Esophagus (tissue), 2 donors: ENCODE results near the gene TOMM34. TPM values are rescaled to one million over a fixed set of nuclear protein-coding genes. Genes with fewer than 3 reads are reported as not detected.

ENCODE experiments used
- H3K27ac ChIP-seq, 2 donors: one replicate each; pipeline ENCODE4 v1.5.1; 2013; ENCODE audit warnings: low read depth in 2 of 2, mild to moderate bottlenecking in 2 of 2, inconsistent platforms in 1 of 2, low read length in 1 of 2, moderate library complexity in 1 of 2
- H3K27me3 ChIP-seq, 2 donors: one replicate each; pipeline ENCODE4 v1.6.1; 2013; ENCODE audit warnings: low read length in 2 of 2, control low read depth in 1 of 2, mild to moderate bottlenecking in 1 of 2; ENCODE audit not compliant: insufficient read depth in 2 of 2, control insufficient read depth in 1 of 2
- H3K36me3 ChIP-seq, 2 donors: one replicate each; pipeline ENCODE4 v1.6.1; 2013; ENCODE audit warnings: low read length in 1 of 2; ENCODE audit not compliant: control insufficient read depth in 2 of 2, insufficient read depth in 2 of 2
- H3K4me1 ChIP-seq, 2 donors: one replicate each; pipeline ENCODE4 v1.6.1; 2013; ENCODE audit warnings: low read length in 1 of 2; ENCODE audit not compliant: control insufficient read depth in 2 of 2, insufficient read depth in 2 of 2
- H3K4me3 ChIP-seq, 2 donors: one replicate each; pipeline ENCODE4 v1.5.1; 2013; ENCODE audit warnings: low read length in 2 of 2, mild to moderate bottlenecking in 2 of 2, low read depth in 1 of 2, moderate library complexity in 1 of 2
- H3K9me3 ChIP-seq, 2 donors: one replicate each; pipeline ENCODE4 v1.6.1; 2013; ENCODE audit warnings: mild to moderate bottlenecking in 2 of 2, low read depth in 1 of 2, low read length in 1 of 2, moderate library complexity in 1 of 2; ENCODE audit not compliant: control insufficient read depth in 2 of 2, insufficient read depth in 1 of 2
- WGBS, 2 donors: extraction: QIAGEN DNeasy Blood & Tissue Kit; methylation state at CpG; one replicate each; pipeline ENCODE4 v1.1.7; 2013; 5-methylcytosine and 5-hydroxymethylcytosine counted together
- polyA plus RNA-seq, 2 donors: library from polyadenylated mRNA; stranded (reverse); fragments of 200-250 nt; gene quantifications; one replicate each; pipeline ENCODE4 v1.2.3, GENCODE V29; 2013
- donor health status: healthy with polysubstance abuse.
- donor health status: Bipolar disorder and iron deficiency.

The TOMM34 gene
- polyA plus RNA-seq, 2 donors: 6.4 to 18.5 TPM

GRCh38 chr20:44954211-44954610 is 6.0 kb downstream of the TOMM34 start:
- peaks cover 0 to 2% of the 10 kb centered on the region in 2 donors for H3K4me1 ChIP-seq
- no peak overlapping the region for H3K27ac ChIP-seq
- 95 to 96% methylated on average over 5 of the region's 5 CpGs for WGBS, 2 donors
- no peak overlapping the region for H3K4me3 ChIP-seq
- peaks cover 20 to 25% of the 10 kb centered on the region in 2 donors for H3K36me3 ChIP-seq
- H3K27me3 ChIP-seq: no peaks in the 10 kb centered on the region
- H3K9me3 ChIP-seq: no peaks in the 10 kb centered on the region

GRCh38 chr20:44952731-44953130 is 7.5 kb downstream of the TOMM34 start:
- no peaks in the 10 kb centered on the region for H3K9me3 ChIP-seq
- 87 to 94% methylated on average over 1 of the region's 1 CpG for WGBS, 2 donors
- peaks cover 24 to 30% of the 10 kb centered on the region in 2 donors for H3K36me3 ChIP-seq

GRCh38 chr20:44950368-44950767 is 9.8 kb downstream of the TOMM34 start:
- Histone ChIP-seq H3K36me3 (peaks cover 26 to 31% of the 10 kb centered on the region in 2 donors), H3K4me3 (no peak overlapping the region), H3K27me3 (no peaks in the 10 kb centered on the region), H3K4me1 (no peaks in the 10 kb centered on the region), H3K27ac (no peak overlapping the region), H3K9me3 (no peaks in the 10 kb centered on the region)
- WGBS, 2 donors: 100% methylated on average over 1 of the region's 1 CpG

More at GRCh38 chr20:44952731-44953130, 7.5 kb downstream of the TOMM34 start:
- Histone ChIP-seq H3K4me3 (no peak overlapping the region), H3K27me3 (no peaks in the 10 kb centered on the region), H3K4me1 (no peaks in the 10 kb centered on the region), H3K27ac (no peak overlapping the region)

- H3K4me1 ChIP-seq: no peaks in the 10 kb centered on the region
- H3K36me3 ChIP-seq: peaks cover 26 to 28% of the 10 kb centered on the region in 2 donors
- no peak overlapping the region for H3K4me3 ChIP-seq
- no peak overlapping the region for H3K27ac ChIP-seq
- WGBS, 2 donors: 85 to 86% methylated on average over 2 of the region's 2 CpGs
- no peaks in the 10 kb centered on the region for H3K27me3 ChIP-seq
- H3K9me3 ChIP-seq: no peaks in the 10 kb centered on the region
Measured at GRCh38 chr20:44948513-44948912, 11.7 kb downstream of the TOMM34 start.

- no peaks in the 10 kb centered on the region for H3K4me1 ChIP-seq
- 93 to 97% methylated on average over 5 of the region's 5 CpGs for WGBS, 2 donors
- no peaks in the 10 kb centered on the region for H3K27me3 ChIP-seq
- H3K4me3 ChIP-seq: no peak overlapping the region
- peaks cover 28 to 31% of the 10 kb centered on the region in 2 donors for H3K36me3 ChIP-seq
- no peaks in the 10 kb centered on the region for H3K9me3 ChIP-seq
- H3K27ac ChIP-seq: no peak overlapping the region
Measured at GRCh38 chr20:44948107-44948506, 12.1 kb downstream of the TOMM34 start.

GRCh38 chr20:44946271-44946852 is 13.8 kb downstream of the TOMM34 start:
- Histone ChIP-seq H3K27me3 (no peaks in the 10 kb centered on the region), H3K4me1 (no peaks in the 10 kb centered on the region), H3K4me3 (no peak overlapping the region), H3K36me3 (peaks cover 34 to 35% of the 10 kb centered on the region in 2 donors), H3K27ac (no peak overlapping the region), H3K9me3 (no peaks in the 10 kb centered on the region)
- WGBS, 2 donors: 76 to 78% methylated on average over 2 of the region's 2 CpGs

- Histone ChIP-seq H3K27me3 (no peaks in the 10 kb centered on the region), H3K4me1 (no peaks in the 10 kb centered on the region), H3K4me3 (no peak overlapping the region), H3K36me3 (peaks cover 26 to 32% of the 10 kb centered on the region in 2 donors), H3K27ac (no peak overlapping the region), H3K9me3 (no peaks in the 10 kb centered on the region)
- 88 to 92% methylated on average over 6 of the region's 6 CpGs for WGBS, 2 donors
Measured at GRCh38 chr20:44945261-44945660, 14.9 kb downstream of the TOMM34 start.

GRCh38 chr20:44943828-44944227 is 16.4 kb downstream of the TOMM34 start:
- WGBS, 2 donors: 86 to 89% methylated on average over 4 of the region's 4 CpGs
- H3K4me1 ChIP-seq: no peaks in the 10 kb centered on the region
- H3K4me3 ChIP-seq: no peak overlapping the region
- H3K27ac ChIP-seq: no peak overlapping the region
- H3K9me3 ChIP-seq: no peaks in the 10 kb centered on the region
- peaks cover 21 to 31% of the 10 kb centered on the region in 2 donors for H3K36me3 ChIP-seq
- no peaks in the 10 kb centered on the region for H3K27me3 ChIP-seq

GRCh38 chr20:44942264-44942973 is 17.8 kb downstream of the TOMM34 start:
- Histone ChIP-seq H3K27me3 (no peaks in the 10 kb centered on the region), H3K9me3 (no peaks in the 10 kb centered on the region), H3K4me3 (no peak overlapping the region), H3K36me3 (peaks cover 21 to 27% of the 10 kb centered on the region in 2 donors), H3K27ac (no peak overlapping the region), H3K4me1 (no peaks in the 10 kb centered on the region)
- WGBS, 2 donors: 82 to 92% methylated on average over 4 of the region's 4 CpGs
